ENCODE results near the gene RFX2.

RFX2 gene

DNA sequence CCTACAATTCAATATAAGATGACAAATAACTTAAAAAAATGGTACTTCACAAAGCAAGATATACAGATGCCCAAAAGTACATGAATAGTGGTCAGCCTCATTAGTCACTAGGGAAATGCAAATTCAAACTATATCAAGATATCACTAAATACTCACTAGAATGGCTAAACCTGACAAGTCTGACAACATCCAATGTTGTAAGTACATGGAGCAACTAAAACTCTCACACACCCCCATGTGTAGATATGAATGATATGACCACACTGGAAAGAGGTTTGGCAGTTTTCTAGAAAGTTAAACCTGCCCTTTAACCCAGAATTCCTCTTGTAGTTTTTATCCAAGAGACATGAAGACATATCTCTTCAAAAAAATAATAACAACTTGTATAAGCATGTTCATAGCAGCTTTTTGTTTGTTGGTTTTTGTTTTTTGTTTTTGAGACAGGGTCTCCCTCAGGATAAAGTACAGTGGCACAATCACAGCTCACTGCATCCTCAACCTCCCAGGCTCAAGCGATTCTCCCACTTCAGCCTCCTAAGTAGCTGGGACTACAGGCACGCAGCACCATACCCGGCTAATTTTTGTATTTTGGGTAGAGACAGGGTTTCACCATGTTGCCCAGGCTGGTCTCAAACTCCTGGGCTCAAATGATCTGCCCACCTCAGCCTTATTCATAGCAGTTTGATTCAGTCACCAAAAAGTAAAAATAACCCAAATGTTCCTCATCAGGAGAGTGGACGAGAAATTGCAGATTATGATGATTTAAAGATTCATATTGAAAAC, 55.1 kb downstream of the RFX2 start:
- H3K27ac ChIP-seq (replicated peaks): no peak overlapping the region
- TF ChIP-seq GABPA (IDR thresholded peaks at IDR 0.05; ENCODE audit: low read depth) (no peak), CTCF (IDR thresholded peaks at IDR 0.05; ENCODE audit: insufficient read depth, low read length) (no peak), REST (IDR thresholded peaks at IDR 0.05; ENCODE audit: insufficient replicate concordance, low read depth) (no peak), POLR2AphosphoS5 (IDR thresholded peaks at IDR 0.05; ENCODE audit: low read depth) (no peak), SPI1 (IDR thresholded peaks at IDR 0.05; ENCODE audit: borderline replicate concordance, low read depth) (no peak)
- H3K4me3 ChIP-seq (replicated peaks; ENCODE audit: insufficient read depth, low read length): no peak overlapping the region
- no peak for DNase-seq (ENCODE audit: low read depth in 1 of 2, low spot score in 1 of 2)
- no peaks in the 10 kb centered on the region for H3K27me3 ChIP-seq (ENCODE audit: insufficient read depth, poor library complexity, severe bottlenecking)

- no peak overlapping the region for H3K27ac ChIP-seq (replicated peaks)
- no peaks in the 10 kb centered on the region for H3K27me3 ChIP-seq (ENCODE audit: insufficient read depth, poor library complexity, severe bottlenecking)
- TF ChIP-seq CTCF (IDR thresholded peaks at IDR 0.05; ENCODE audit: insufficient read depth, low read length): peak; percentile 54
- TF ChIP-seq GABPA (IDR thresholded peaks at IDR 0.05; ENCODE audit: low read depth): no peak
- peak in 1 of 2 experiments; percentile 76 for DNase-seq (ENCODE audit: low read depth in 1 of 2, low spot score in 1 of 2)
- no peak overlapping the region for H3K4me3 ChIP-seq (replicated peaks; ENCODE audit: insufficient read depth, low read length)
These were observed 61.4 kb downstream of the RFX2 start for GRCh38 chr19:6048793-6049405.

DNA sequence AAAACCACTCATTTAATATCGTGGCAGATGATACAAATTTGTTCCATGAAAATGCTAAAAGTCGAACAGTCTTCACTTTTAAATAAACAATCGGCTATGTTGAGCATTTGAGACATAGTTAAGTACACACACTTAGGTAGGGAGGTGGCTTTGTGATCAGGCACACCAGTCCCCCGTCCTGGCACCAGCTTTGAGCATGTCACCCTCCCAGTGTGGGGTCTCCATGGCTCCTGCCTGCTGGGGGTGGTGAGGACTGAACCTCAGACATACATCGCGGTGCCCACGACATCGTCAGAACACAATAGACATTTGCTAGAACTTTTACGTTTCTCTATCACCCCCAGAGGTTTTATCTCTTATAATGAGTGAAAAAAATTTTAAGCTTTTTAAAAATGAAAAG, 62.0 kb downstream of the RFX2 start:
- Histone ChIP-seq H3K27ac (replicated peaks) (no peak overlapping the region), H3K27me3 (ENCODE audit: insufficient read depth, poor library complexity, severe bottlenecking) (no peaks in the 10 kb centered on the region), H3K4me3 (replicated peaks; ENCODE audit: insufficient read depth, low read length) (no peak overlapping the region)
- no peak for DNase-seq (ENCODE audit: low read depth in 1 of 2, low spot score in 1 of 2)
- TF ChIP-seq CTCF (IDR thresholded peaks at IDR 0.05; ENCODE audit: insufficient read depth, low read length) (no peak), POLR2AphosphoS5 (IDR thresholded peaks at IDR 0.05; ENCODE audit: low read depth) (no peak), GABPA (IDR thresholded peaks at IDR 0.05; ENCODE audit: low read depth) (no peak), REST (IDR thresholded peaks at IDR 0.05; ENCODE audit: insufficient replicate concordance, low read depth) (no peak), SPI1 (IDR thresholded peaks at IDR 0.05; ENCODE audit: borderline replicate concordance, low read depth) (no peak)
